ENCODE measurements around the gene EPS8. TPM values are rescaled to one million over a fixed set of nuclear protein-coding genes. Genes with fewer than 3 reads are reported as not detected.

EPS8 gene
- total RNA-seq, 6 experiments from 2014 or later, result 46.1 to 50.7 (median 46.6) TPM

DNA sequence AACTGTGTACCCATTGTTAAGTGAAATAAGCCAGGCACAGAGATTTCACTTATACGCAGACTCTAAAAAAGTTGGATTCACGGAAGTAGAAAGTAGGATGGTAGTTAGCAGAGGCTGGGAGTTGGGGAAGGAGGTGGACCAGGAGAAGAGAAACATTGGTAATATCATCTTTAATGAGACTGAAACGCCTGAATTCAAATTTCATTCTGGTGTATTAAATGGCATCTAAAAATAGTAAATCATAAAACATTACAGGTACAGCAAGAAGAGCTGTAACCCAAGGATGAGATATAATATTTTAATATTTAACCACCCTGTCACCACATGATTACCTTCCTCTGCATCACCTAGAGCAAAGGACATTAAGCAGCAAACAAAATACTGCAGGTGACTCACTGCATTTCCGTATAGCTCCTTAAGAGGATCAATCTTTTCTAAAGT, 99.4 kb downstream of the EPS8 start:
- Mint-ChIP-seq H3K9me3 (peaks cover 5% of the 10 kb centered on the region), H3K27ac (no peak overlapping the region), H3K36me3 (ENCODE audit: low read depth) (peaks cover 25% of the 10 kb centered on the region), H3K27me3 (ENCODE audit: insufficient read depth) (no peaks in the 10 kb centered on the region; the same call in 1 of the 2 replicates), H3K4me1 (ENCODE audit: low read depth) (peaks cover 87% of the 10 kb centered on the region), H3K4me3 (no peak overlapping the region)
- TF ChIP-seq, protein P1, sequence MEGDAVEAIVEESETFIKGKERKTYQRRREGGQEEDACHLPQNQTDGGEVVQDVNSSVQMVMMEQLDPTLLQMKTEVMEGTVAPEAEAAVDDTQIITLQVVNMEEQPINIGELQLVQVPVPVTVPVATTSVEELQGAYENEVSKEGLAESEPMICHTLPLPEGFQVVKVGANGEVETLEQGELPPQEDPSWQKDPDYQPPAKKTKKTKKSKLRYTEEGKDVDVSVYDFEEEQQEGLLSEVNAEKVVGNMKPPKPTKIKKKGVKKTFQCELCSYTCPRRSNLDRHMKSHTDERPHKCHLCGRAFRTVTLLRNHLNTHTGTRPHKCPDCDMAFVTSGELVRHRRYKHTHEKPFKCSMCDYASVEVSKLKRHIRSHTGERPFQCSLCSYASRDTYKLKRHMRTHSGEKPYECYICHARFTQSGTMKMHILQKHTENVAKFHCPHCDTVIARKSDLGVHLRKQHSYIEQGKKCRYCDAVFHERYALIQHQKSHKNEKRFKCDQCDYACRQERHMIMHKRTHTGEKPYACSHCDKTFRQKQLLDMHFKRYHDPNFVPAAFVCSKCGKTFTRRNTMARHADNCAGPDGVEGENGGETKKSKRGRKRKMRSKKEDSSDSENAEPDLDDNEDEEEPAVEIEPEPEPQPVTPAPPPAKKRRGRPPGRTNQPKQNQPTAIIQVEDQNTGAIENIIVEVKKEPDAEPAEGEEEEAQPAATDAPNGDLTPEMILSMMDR (IDR thresholded peaks at IDR 0.05), result no peak
- no peak for DNase-seq

DNA sequence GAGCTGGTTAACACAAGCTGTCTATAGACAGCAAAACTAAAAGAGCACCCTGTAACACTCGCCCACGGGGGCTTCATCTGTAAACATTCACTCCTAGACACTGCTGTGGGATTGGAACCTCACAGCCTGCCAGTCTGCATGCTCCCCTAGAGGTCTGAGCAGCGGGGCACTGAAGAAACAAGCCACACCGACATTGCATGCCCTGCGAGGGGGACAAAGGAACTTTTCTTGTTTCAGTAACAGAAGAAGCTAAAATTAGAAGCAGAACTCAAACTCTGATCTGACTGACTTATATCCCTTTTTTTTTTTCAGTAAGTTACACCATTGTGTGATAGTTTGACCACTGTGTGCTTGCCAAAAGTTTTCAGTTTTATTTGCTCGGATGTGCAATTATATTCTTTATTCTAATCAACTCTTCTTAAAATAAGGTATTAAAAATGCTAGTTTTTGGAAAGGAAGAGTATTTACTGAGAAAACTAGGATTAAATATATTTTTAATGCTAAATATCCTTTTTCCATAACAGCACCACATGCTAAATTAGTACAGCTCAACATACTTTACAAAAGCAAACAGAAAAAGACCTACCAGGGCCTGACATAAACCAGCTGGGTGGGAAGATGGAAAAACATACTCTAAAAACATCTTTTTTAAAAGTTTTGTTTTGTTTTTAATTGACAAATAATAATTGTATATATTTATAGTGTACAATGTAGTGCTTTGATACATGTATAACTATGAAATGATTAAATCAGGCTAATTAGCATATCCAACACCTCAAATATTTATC, 100.2 kb downstream of the EPS8 start:
- DNase-seq, result no peak
- Mint-ChIP-seq H3K4me1 (ENCODE audit: low read depth) (peaks cover 94% of the 10 kb centered on the region), H3K27ac (no peak overlapping the region), H3K9me3 (peaks cover 5% of the 10 kb centered on the region), H3K27me3 (ENCODE audit: insufficient read depth) (no peaks in the 10 kb centered on the region; the same call in 1 of the 2 replicates), H3K4me3 (no peak overlapping the region), H3K36me3 (ENCODE audit: low read depth) (peaks cover 28% of the 10 kb centered on the region)
- TF ChIP-seq, protein P1 (IDR thresholded peaks at IDR 0.05), result no peak

DNA sequence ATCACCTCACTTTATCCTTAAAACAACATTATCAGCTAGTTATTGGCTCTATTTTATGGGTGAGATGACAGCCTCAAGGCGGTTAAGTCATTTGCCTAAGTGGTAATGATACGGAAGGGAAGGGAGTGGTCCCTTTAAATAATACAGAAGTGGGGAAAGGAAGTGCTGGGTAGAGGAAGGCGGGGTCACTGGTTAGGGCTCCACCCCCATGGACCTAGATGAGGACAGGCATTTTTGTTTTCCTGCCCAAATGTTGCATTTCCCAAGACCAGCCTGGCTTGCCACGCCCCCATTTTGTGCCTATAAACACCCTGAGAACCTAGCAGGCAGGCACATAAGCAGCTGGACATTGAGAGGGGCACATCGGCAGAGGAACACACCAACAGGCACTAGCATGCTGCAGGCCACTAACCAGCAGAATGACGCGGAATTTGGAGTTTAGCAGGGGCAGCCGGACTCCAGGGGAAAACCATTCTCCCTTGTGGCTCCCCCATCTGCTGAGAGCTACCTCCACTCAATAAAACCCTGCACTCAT, 100.9 kb downstream of the EPS8 start:
- Mint-ChIP-seq H3K9me3 (no peaks in the 10 kb centered on the region), H3K27ac (no peak overlapping the region), H3K4me3 (no peak overlapping the region), H3K36me3 (ENCODE audit: low read depth) (peaks cover 23% of the 10 kb centered on the region), H3K27me3 (ENCODE audit: insufficient read depth) (no peaks in the 10 kb centered on the region; the same call in 1 of the 2 replicates), H3K4me1 (ENCODE audit: low read depth) (peaks cover 95% of the 10 kb centered on the region)
- DNase-seq, result no peak
- TF ChIP-seq, protein P1 (IDR thresholded peaks at IDR 0.05), result no peak

DNA sequence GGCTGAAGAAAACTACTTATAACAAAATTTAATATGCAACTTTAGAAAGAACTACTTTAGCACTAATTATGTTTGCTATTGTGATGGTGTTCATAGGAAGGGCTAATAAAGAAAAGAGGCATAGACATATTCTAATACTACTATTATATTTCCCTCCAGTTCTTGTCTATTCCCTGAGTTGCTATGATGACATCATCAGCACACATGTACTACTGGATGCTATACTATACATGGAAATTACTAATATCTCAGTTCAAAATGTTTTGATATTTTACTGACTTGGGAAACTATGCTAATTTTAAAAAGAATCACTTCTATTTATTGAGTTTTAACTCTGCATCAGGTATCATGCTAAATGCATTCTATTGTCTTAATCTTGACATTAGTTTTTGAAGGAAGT, 101.6 kb downstream of the EPS8 start:
- Mint-ChIP-seq H3K27ac (no peak overlapping the region), H3K27me3 (ENCODE audit: insufficient read depth) (no peaks in the 10 kb centered on the region; the same call in 1 of the 2 replicates), H3K4me3 (no peak overlapping the region), H3K36me3 (ENCODE audit: low read depth) (peaks cover 16% of the 10 kb centered on the region), H3K4me1 (ENCODE audit: low read depth) (peaks cover 95% of the 10 kb centered on the region), H3K9me3 (no peaks in the 10 kb centered on the region)
- DNase-seq, result no peak
- TF ChIP-seq, protein P1 (IDR thresholded peaks at IDR 0.05), result no peak

DNA sequence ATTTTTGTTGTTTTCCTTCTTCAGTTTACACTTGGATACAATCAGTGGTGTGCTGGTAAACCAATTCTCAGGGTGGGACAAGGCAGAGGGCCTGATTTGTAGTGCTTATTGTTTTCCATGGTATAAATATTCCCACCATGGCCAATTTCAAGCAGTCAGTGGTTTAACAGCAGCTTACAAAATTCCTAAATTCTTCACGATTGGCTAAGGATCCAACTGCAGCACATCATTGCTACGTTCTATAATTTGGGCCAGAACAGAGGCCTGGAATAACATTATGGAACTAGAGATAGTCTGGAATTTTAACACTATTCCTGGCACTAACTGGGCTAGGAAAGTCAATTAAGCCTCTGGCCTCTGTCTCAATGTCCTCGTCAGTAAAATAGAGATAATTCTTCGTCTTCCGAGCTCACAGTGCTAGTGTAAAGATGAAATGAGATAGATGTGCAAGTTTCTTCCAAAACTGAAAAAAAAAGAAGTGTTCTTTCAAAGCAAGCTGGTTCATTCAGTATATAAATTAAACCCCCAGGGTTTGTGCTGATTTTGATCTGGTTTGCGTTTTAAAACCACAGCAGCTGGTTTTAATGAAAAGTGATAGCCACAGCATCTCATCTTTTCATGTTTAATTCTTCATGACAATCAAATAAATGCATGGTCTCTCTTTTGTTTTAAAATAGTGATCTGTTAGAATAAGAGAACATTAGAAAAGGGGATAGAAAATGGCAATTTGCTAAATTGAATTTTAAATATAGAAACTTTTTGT, 104.1 kb downstream of the EPS8 start:
- H3K4me1 Mint-ChIP-seq (ENCODE audit: low read depth), result peaks cover 87% of the 10 kb centered on the region
- peaks cover 24% of the 10 kb centered on the region for H3K36me3 Mint-ChIP-seq (ENCODE audit: low read depth)
- peak overlapping the region; percentile 7; the same call in 1 of the 2 replicates for H3K4me3 Mint-ChIP-seq
- H3K27me3 Mint-ChIP-seq (ENCODE audit: insufficient read depth), result no peaks in the 10 kb centered on the region
- no peak for DNase-seq
- no peaks in the 10 kb centered on the region for H3K9me3 Mint-ChIP-seq
- peak overlapping the region; percentile 51 for H3K27ac Mint-ChIP-seq
- TF ChIP-seq, protein P1 (IDR thresholded peaks at IDR 0.05), result no peak
